ENCODE data around the gene SUSD1.

DNA sequence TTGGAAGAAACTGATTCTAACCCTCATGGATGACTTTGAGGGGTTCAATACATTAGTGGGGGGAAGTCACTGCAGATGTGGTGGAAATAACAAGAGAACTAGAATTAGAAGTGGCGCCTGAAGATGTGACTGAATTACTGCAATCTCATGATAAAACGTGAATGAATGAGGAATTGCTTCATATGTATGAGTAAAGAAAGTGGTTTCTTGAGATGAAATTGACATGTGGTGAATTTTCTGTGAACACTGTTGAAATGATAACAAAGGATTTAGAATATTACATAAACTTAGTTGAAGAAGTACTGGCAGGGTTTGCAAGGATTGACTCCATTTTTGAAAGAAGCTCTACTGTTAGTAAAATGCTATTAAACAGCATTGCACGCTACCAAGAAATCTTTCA lies 165.4 kb downstream of the SUSD1 start:
- TF ChIP-seq CTCF (IDR thresholded peaks at IDR 0.05; ENCODE audit: insufficient read depth, low read depth, low read length) = no peak
- no peak for TF ChIP-seq EZH2 (IDR thresholded peaks at IDR 0.05; ENCODE audit: insufficient read depth, low read length)
